Tibial nerve (tissue), 4 donors: ENCODE data around the gene CACNA1F. TPM values are rescaled to one million over a fixed set of nuclear protein-coding genes. Genes with fewer than 3 reads are reported as not detected.

Experiments used
- DNase-seq, 2 donors: peaks; one replicate each; pipeline ENCODE4 v3.0.0-alpha.2; 2019; ENCODE audit warnings: low spot score in 2 of 2
- H3K27ac ChIP-seq, 4 donors: fragments of 200-600 bp; sonication (generic) in 3 of 4; one replicate each; pipeline ENCODE4 v1.5.1; 2017 to 2019; ENCODE audit warnings: mild to moderate bottlenecking in 1 of 4
- H3K27me3 ChIP-seq, 2 donors: fragments of 200-600 bp; sonication (generic) in 1 of 2; one replicate each; pipeline versions ENCODE4 v1.5.1 to v1.6.0; 2017 to 2019
- H3K36me3 ChIP-seq, 3 donors: fragments of 200-600 bp; sonication (generic); one replicate each; pipeline ENCODE4 v1.5.1; 2018 to 2019
- H3K4me1 ChIP-seq, 4 donors: fragments of 200-600 bp; sonication (generic) in 3 of 4; one replicate each; pipeline ENCODE4 v1.5.1; 2017 to 2019
- H3K4me3 ChIP-seq, 4 donors: fragments of 200-600 bp; sonication (generic) in 3 of 4; one replicate each; pipeline ENCODE4 v1.5.1; 2017 to 2019; ENCODE audit warnings: mild to moderate bottlenecking in 1 of 4, moderate library complexity in 1 of 4
- H3K9me3 ChIP-seq, 4 donors: fragments of 200-600 bp; sonication (generic) in 3 of 4; one replicate each; pipeline ENCODE4 v1.5.1; 2017 to 2019
- CTCF ChIP-seq, 5 experiments: fragments of 200-600 bp in 3 of 5; fragments of 450-650 bp in 2 of 5; sonication (generic) in 3 of 5; IDR thresholded peaks; one replicate each; pipeline ENCODE4 v1.5.1; 2016 to 2019; ENCODE audit warnings: antibody characterized with exemption in 5 of 5, mild to moderate bottlenecking in 3 of 5, moderate library complexity in 2 of 5
- EP300 ChIP-seq, 2 donors: sonication (generic); formaldehyde crosslinking; IDR thresholded peaks; one replicate each; pipeline ENCODE4 v1.6.1; 2017; ENCODE audit warnings: antibody characterized with exemption in 2 of 2, mild to moderate bottlenecking in 1 of 2
- POLR2A ChIP-seq, 2 donors: fragments of 450-650 bp; IDR thresholded peaks; one replicate each; pipeline ENCODE4 v1.6.1; 2017; ENCODE audit warnings: antibody characterized with exemption in 2 of 2, mild to moderate bottlenecking in 2 of 2, moderate library complexity in 2 of 2
- WGBS, 2 donors: methylation state at CpG; one replicate each; pipeline ENCODE4 v1.1.5; 2018; 5-methylcytosine and 5-hydroxymethylcytosine counted together
- total RNA-seq, 4 donors: library from RNA; depleted of rRNA; stranded (reverse); fragments of >200 nt; gene quantifications; one replicate each; pipeline ENCODE4 v1.1.0, GENCODE V29; 2016

The CACNA1F gene
- total RNA-seq, 4 donors from 2014 or later: under 0.01 to 1.0 (median 0.40) TPM

- H3K27ac ChIP-seq: no peak overlapping the region
- no peaks in the 10 kb centered on the region for H3K4me1 ChIP-seq
- H3K4me3 ChIP-seq: no peak overlapping the region
- no peaks in the 10 kb centered on the region for H3K9me3 ChIP-seq
- WGBS, 2 donors: 60 to 92% methylated on average over 1 of the region's 1 CpG
- no peaks in the 10 kb centered on the region for H3K27me3 ChIP-seq
- DNase-seq: no peak
- TF ChIP-seq EP300 (IDR thresholded peaks at IDR 0.05) (no peak), POLR2A (IDR thresholded peaks at IDR 0.05) (no peak), CTCF (IDR thresholded peaks at IDR 0.05) (no peak)
- no peaks in the 10 kb centered on the region for H3K36me3 ChIP-seq
Observed at GRCh38 chrX:49262603-49263002, 29.5 kb upstream of the CACNA1F start.

GRCh38 chrX:49260221-49260985 lies 27.3 kb upstream of the CACNA1F start:
- Histone ChIP-seq H3K9me3 (no peaks in the 10 kb centered on the region), H3K4me1 (no peaks in the 10 kb centered on the region), H3K27me3 (no peaks in the 10 kb centered on the region), H3K36me3 (no peaks in the 10 kb centered on the region), H3K27ac (no peak overlapping the region), H3K4me3 (no peak overlapping the region)
- TF ChIP-seq EP300 (IDR thresholded peaks at IDR 0.05): no peak
- DNase-seq: no peak
- WGBS, 2 donors: 88 to 90% methylated on average over 3 to 17 of the region's 17 CpGs

- no peaks in the 10 kb centered on the region for H3K9me3 ChIP-seq
- no peak for DNase-seq
Observed at GRCh38 chrX:49258749-49259124, 25.6 kb upstream of the CACNA1F start.

GRCh38 chrX:49257846-49258748 lies 25.0 kb upstream of the CACNA1F start:
- Histone ChIP-seq H3K27ac (no peak overlapping the region), H3K27me3 (no peaks in the 10 kb centered on the region), H3K4me1 (no peaks in the 10 kb centered on the region), H3K9me3 (no peaks in the 10 kb centered on the region), H3K36me3 (no peaks in the 10 kb centered on the region), H3K4me3 (no peak overlapping the region)
- no peak for DNase-seq
- 78 to 83% methylated on average over 7 to 20 of the region's 20 CpGs for WGBS, 2 donors
- TF ChIP-seq POLR2A (IDR thresholded peaks at IDR 0.05) (no peak), EP300 (IDR thresholded peaks at IDR 0.05) (no peak), CTCF (IDR thresholded peaks at IDR 0.05) (no peak)

More at GRCh38 chrX:49258749-49259124, 25.6 kb upstream of the CACNA1F start:
- no peaks in the 10 kb centered on the region for H3K36me3 ChIP-seq
- no peaks in the 10 kb centered on the region for H3K4me1 ChIP-seq
- no peak overlapping the region for H3K4me3 ChIP-seq
- WGBS, 2 donors: 91 to 98% methylated on average over 4 to 5 of the region's 5 CpGs
- TF ChIP-seq EP300 (IDR thresholded peaks at IDR 0.05) (no peak), CTCF (IDR thresholded peaks at IDR 0.05) (no peak), POLR2A (IDR thresholded peaks at IDR 0.05) (no peak)
- no peaks in the 10 kb centered on the region for H3K27me3 ChIP-seq
- no peak overlapping the region for H3K27ac ChIP-seq

- TF ChIP-seq POLR2A (IDR thresholded peaks at IDR 0.05): no peak
- WGBS, 2 donors: 63 to 78% methylated on average over 5 to 11 of the region's 14 CpGs
- Histone ChIP-seq H3K4me3 (no peak overlapping the region), H3K36me3 (no peaks in the 10 kb centered on the region), H3K9me3 (no peaks in the 10 kb centered on the region), H3K27me3 (no peaks in the 10 kb centered on the region), H3K27ac (no peak overlapping the region), H3K4me1 (no peaks in the 10 kb centered on the region)
- no peak for DNase-seq
Observed at GRCh38 chrX:49257074-49257790, 24.1 kb upstream of the CACNA1F start.
